GM19467 (cell line): ENCODE data around the gene PDE4DIP.
"Not testable (repeated sequence)": the region's sequence is repeated elsewhere in the genome, so short reads cannot be mapped to it uniquely, and the experiment has no call there.

Experiments
- ATAC-seq: cut with Tn5 transposase; IDR thresholded peaks from one replicate; pipeline ENCODE4 v1.9.1; 2021; ENCODE audit warnings: mild to moderate bottlenecking, moderate library complexity; ENCODE audit not compliant: unreplicated experiment

Gene PDE4DIP

GRCh38 chr1:148966084-148966483 is 121.9 kb downstream of the PDE4DIP start:
- not testable (repeated sequence) for ATAC-seq

GRCh38 chr1:148967580-148967979 is 123.4 kb downstream of the PDE4DIP start:
- ATAC-seq, result not testable (repeated sequence)

GRCh38 chr1:148968682-148969081 is 124.5 kb downstream of the PDE4DIP start:
- not testable (repeated sequence) for ATAC-seq

GRCh38 chr1:148969126-148969525 is 124.9 kb downstream of the PDE4DIP start:
- ATAC-seq, result not testable (repeated sequence)

- ATAC-seq, result not testable (repeated sequence)
Observed at GRCh38 chr1:148975453-148975852, 131.2 kb downstream of the PDE4DIP start.

- ATAC-seq, result not testable (repeated sequence)
Observed at GRCh38 chr1:148975866-148976537, 131.8 kb downstream of the PDE4DIP start.

- ATAC-seq, result not testable (repeated sequence)
Observed at GRCh38 chr1:148977785-148978184, 133.6 kb downstream of the PDE4DIP start.

GRCh38 chr1:148989378-148989777 is 145.2 kb downstream of the PDE4DIP start:
- ATAC-seq, result not testable (repeated sequence)

GRCh38 chr1:148990233-148990788 is 146.1 kb downstream of the PDE4DIP start:
- ATAC-seq, result not testable (repeated sequence)

GRCh38 chr1:148991818-148992217 is 147.6 kb downstream of the PDE4DIP start:
- not testable (repeated sequence) for ATAC-seq

GRCh38 chr1:148992364-148992763 is 148.1 kb downstream of the PDE4DIP start:
- not testable (repeated sequence) for ATAC-seq

- not testable (repeated sequence) for ATAC-seq
Observed at GRCh38 chr1:148996449-148997224, 152.4 kb downstream of the PDE4DIP start.

GRCh38 chr1:148997405-148997804 is 153.2 kb downstream of the PDE4DIP start:
- ATAC-seq, result not testable (repeated sequence)

- not testable (repeated sequence) for ATAC-seq
Observed at GRCh38 chr1:149002664-149003063, 158.4 kb downstream of the PDE4DIP start.

- ATAC-seq, result not testable (repeated sequence)
Observed at GRCh38 chr1:149008326-149008725, 164.1 kb downstream of the PDE4DIP start.

GRCh38 chr1:149008769-149009168 is 164.5 kb downstream of the PDE4DIP start:
- ATAC-seq, result not testable (repeated sequence)

- ATAC-seq, result not testable (repeated sequence)
Observed at GRCh38 chr1:149009761-149010160, 165.5 kb downstream of the PDE4DIP start.

- not testable (repeated sequence) for ATAC-seq
Observed at GRCh38 chr1:149012599-149012998, 168.4 kb downstream of the PDE4DIP start.

- not testable (repeated sequence) for ATAC-seq
Observed at GRCh38 chr1:149013513-149013912, 169.3 kb downstream of the PDE4DIP start.

GRCh38 chr1:149015522-149015921 is 171.3 kb downstream of the PDE4DIP start:
- ATAC-seq, result not testable (repeated sequence)

GRCh38 chr1:149016626-149017025 is 172.4 kb downstream of the PDE4DIP start:
- ATAC-seq, result not testable (repeated sequence)
